ENCODE measurements around the gene CCDC70.
"Not testable (repeated sequence)": the region's sequence is repeated elsewhere in the genome, so short reads cannot be mapped to it uniquely, and the experiment has no call there.

The CCDC70 gene

DNA sequence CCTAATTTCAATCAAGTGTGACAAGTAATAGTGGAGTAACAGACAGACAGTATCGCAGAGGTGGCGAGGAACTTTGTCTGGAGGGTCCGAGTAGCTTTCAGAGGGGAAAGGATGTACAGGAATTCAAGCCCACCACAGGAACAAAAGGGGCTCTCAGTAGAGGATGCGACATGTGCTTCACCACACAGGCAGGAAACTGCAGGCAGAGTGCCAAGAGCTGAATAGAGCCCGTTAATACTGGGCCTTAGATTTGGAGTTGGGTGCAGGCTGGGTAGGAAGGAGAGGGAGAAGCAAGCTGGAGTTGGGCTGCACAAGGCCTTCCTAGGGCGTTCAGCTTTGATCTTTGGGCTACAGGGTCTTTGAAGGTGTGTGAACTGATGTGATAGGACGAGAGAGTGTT is 1.2 kb downstream of the CCDC70 start:
- DNase-seq (ENCODE audit: low read depth) = no peak

DNA sequence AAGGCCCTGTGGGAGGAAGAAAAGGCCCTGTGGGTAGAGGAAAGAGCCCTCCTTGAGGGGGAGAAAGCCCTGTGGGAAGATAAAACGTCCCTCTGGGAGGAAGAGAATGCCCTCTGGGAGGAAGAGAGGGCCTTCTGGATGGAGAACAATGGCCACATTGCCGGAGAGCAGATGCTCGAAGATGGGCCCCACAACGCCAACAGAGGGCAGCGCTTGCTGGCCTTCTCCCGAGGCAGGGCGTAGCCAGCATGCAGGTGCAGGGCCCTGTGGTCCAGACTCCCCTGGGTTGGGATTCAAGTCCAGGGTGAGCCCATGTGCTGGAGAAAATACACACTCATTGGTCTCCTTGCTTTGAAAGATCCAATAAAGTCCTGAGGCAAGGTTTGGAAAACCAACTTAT is 4.1 kb downstream of the CCDC70 start:
- DNase-seq (ENCODE audit: low read depth) = no peak

DNA sequence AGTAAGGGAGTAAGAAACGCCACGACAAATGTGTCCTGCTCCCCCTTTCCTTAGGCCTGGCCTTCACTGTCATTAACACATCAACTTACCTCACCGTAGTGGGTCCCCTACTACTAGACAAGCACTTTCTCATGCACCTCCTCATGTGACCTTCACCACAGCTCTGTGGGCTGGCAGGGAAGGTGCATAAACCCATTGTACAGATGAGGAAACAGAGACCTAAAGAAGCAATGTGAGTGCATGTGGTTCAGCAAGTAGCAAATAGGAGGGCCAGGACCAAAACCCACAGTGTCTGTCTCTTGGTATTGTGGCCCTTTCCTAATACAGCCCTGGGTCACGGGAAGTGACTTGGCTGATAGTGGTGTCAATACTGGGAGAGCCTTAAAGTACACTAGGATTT is 5.3 kb downstream of the CCDC70 start:
- no peak for DNase-seq (ENCODE audit: low read depth)

DNA sequence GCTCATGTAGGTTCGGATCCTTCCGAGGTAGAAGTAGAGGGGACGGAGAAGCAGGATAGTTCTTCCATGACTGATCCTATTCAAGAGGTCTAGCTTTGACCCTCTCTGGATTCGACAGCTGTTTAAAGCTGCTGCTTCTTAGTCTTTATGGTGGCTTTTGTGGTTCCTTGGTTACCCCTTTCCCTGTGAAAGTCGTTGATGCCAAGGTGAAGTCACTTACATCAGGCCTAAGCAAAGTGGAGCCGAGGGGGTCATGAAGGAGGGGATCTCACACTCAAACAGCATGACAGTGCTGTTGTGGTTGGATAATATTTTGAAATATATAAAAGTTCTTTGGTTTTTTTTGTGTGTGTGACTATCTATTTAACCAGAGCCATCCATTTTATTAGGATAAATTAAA is 8.1 kb downstream of the CCDC70 start:
- DNase-seq (ENCODE audit: low read depth) = no peak

DNA sequence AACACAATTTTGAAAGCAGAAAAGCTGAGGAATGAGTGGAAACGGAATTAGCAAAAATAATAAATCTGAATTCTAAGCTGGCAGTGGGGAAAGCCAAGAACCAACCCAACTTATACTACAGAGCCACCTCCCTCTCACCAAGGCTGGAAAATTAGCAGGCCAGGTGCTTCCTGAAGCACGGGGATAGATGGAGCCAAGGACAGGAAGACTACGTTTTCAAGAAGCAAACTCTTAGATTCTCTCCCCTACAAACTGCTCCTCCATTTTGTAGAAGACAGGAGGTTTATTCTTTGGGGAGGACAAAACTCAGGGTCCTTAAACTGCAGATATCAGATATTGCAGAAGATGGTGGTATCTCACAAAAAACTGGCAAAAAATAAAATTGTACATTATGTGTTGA is 8.8 kb downstream of the CCDC70 start:
- no peak for DNase-seq (ENCODE audit: low read depth)

DNA sequence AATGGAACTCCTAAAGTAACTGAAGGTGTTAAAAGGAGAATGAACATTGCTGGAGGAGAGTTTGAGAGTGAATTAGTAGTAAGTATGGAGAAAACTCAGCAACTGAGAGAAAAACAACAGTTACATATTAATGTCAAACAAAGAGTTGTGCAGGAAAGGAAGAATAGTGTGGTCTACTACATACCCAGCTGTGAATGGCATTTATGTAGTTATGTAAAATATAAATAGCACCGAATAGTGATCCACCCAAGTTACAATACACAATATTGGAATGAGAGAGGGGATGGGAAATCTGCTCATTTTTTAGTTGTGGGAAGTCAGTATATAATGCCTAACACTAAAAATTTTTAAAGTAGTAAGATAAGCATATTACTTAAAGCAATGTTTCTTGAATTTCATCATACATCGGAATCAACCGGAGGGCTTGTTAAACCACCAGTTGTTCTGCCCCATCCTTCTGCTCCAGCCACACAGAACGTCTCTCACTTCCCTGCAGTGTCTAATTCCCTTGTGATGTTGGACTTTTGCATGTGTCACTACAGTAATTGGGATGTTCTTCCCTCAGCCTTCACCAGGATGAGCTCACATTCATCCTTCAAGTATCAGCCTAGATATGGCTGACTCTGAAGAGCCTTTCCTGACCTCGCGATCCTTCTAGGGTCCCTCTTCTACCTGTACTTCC is 11.5 kb downstream of the CCDC70 start:
- DNase-seq (ENCODE audit: low read depth) = no peak

DNA sequence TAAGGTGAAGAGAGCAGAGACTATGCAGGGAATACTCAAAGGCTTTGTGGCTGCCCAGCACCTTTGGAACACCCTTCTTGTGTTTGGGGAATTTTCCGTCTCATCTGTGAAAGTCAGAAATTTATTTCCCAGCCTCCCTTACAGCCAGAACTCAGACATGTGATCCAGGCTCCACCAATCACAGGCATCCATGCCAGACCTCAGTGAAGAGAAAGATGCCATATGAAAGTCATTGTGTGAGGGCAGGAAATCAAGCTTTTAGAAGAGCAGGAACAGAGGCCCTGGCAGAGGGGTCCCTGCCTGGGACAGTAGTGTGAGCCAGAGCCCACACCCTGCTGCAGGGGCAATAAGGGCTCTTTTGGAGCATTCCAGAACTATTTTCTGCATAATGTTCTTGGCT is 12.1 kb downstream of the CCDC70 start:
- DNase-seq (ENCODE audit: low read depth) = no peak

DNA sequence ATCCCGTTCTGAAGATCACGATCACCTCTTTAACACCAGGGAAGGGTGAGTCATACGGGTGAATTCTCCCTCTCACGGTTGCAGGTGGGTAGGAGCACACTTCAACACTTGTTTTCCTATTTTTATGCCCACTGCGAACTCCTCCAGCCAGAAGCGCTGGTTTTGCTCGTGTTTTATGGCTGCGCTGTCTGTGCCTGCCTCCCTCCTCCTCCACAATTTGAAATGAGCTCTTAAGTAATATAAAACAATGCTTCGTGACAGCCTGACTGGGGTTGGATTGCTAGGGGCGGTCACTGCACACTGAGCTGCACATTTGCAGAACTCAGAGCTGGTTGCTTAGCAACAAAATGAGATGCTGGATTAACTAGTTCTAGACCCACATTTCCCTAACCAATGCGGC is 12.9 kb downstream of the CCDC70 start:
- DNase-seq (ENCODE audit: low read depth) = no peak

DNA sequence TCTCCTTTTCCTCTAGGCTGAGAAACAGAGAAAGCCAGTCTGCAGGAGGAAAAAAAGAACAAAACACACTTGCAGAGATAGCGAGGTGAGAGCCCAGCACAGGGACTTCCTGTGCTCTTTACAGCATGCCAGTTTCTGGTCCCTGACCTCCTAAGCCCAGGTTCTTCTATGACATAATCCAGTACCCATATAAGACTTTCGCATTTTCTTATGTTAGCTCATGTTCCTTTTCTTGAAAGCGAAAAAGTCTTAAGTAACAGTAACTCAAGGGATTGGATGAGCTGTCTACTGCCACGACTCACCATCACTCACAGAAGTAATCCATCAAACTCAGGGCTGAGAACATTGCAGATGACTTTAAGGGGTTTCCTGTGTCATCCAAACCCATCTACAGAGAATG is 17.4 kb downstream of the CCDC70 start:
- DNase-seq (ENCODE audit: low read depth) = no peak

DNA sequence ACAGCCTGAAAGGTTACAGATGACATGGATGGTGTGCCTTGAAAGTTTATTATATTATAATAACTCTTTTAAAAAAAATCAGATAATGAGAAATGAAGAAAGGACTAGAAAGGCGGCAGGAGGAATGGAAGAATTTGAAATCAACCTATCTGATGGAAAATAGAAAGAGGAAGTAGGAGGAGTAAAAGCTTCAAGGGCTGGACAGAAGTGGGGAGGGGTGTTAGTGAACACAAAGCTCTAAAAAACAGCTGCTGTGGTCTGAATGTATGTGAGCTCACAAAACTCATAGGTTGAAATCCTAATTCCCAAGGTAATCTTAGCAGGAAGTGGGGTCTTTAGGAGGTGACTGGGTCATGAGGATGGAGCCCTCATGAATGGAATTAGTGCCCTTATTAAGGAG is 19.5 kb downstream of the CCDC70 start:
- DNase-seq (ENCODE audit: low read depth) = no peak

DNA sequence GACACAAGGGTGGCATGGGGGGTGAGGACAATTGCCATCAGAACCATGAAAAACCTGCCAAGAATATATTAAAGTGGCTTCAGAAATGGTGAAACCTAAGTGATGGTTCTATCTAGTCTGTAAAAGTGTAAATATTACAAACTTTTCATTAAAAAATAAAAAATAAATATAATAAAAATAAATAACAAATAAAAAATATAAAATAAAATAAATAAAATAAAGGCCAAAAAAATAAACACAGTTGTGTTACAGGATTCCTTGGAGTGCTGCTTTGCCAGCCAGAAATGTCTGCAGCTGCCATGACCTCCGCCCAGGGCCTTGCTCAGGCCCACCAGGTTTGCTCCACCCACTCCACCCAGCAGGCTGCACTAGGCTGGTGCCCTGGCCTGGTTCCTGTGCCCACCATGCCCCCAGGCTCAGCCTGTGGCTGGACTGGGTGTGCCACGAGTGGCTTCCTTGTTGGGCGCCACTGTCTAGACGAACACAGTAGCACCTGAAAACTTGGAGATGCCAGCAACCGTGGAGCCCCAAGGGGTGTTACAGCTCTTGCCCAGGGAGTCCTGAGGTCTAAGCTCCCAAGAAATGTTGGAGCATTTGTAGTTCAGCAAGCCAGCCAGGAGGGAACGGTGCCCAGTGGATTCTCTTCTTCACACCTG is 20.9 kb downstream of the CCDC70 start:
- no peak for DNase-seq (ENCODE audit: low read depth)

DNA sequence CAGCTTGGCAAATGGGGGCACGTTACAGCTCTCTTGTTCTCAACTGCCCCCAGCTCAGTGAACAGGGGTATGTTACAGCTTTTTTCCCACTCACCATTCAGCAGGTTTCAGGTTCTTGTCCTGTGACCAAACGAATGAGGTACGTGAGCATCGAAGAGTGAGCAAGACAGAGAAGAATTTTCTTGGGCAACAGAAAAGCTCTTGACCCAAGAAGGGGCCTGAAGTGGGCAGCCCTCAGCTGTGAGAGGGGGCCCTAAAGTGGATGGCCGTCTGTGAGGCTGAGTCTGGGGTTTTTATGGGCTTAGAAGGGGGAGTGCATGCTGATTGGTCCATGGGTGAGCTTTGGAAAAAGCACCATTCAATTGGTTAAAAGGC is 21.4 kb downstream of the CCDC70 start:
- DNase-seq (ENCODE audit: low read depth) = no peak

DNA sequence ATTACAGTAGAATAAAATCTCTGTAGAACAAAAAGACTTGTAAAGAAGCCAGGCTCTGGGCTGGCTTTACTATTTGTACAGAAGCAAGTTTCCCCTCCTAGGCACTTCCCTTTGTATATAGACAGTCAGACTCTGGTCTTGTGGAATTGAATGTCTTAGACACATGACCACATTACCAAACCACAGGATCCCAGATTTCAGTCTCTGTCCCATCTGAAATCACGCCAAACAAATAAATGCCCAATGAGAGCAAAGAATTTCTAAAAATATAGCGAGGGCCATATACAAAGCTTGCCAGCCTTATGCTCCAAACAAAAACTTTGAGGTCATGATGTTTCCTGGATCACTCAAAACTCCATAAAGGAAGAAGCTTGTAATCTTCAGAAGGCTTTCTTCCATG is 23.9 kb downstream of the CCDC70 start:
- DNase-seq (ENCODE audit: low read depth) = no peak

DNA sequence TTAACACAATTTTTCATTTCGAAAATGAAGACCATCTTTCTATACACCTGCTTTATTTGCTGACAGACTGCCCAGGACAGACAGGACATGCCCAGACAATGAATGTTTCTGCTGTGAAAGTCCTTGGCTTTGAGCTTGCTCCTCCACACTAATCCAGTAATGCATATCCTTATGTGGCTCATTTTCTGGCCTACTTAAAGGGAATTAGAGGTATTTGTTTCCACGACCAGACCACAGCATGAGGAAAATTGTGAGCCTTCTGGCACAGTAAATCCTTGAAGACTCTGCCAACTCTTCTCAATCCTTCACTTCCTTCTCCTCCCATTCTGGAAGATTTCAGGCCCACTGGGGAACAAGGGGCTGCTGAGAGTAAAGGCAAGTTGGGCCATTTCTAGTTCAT is 25.7 kb downstream of the CCDC70 start:
- no peak for DNase-seq (ENCODE audit: low read depth)

DNA sequence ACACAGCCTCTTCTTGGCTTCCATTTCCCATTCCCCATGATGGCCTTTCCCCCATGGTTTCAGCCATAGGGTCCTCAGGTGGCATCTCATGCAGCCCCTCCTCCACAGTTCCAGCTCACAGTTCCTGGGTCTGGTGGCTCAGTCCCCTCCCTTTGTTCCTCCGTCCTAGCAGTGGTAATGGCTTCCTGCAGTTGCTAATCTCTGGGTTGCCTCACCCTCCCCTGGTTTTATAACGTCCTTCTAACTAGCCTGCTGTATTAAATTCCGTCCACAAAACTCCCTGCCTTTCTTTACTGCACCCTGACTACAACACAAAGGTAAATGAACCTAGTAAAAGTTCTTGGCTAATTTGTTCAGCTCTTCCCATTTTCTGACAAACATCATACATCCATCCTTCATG is 30.9 kb downstream of the CCDC70 start:
- no peak for DNase-seq (ENCODE audit: low read depth)

DNA sequence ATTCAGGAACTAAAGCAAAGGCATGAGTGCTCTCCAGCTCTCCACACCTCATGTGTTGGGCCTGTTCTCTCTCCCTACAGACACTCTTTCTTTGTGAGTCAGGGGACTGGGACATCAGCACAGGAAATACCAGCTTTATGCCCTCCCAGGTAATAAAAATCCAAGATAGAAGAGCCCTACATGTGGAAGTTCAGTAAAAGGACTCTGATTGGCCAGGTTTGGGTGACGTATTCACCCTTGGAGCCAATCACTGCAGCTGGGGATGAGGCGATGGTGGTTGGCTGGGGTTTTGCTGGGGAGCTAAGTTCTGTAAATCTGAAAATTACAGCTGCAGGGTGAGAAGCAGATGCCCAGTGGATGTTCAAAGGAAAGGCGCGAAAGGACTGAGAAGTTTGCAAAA is 32.5 kb downstream of the CCDC70 start:
- DNase-seq (ENCODE audit: low read depth) = no peak

DNA sequence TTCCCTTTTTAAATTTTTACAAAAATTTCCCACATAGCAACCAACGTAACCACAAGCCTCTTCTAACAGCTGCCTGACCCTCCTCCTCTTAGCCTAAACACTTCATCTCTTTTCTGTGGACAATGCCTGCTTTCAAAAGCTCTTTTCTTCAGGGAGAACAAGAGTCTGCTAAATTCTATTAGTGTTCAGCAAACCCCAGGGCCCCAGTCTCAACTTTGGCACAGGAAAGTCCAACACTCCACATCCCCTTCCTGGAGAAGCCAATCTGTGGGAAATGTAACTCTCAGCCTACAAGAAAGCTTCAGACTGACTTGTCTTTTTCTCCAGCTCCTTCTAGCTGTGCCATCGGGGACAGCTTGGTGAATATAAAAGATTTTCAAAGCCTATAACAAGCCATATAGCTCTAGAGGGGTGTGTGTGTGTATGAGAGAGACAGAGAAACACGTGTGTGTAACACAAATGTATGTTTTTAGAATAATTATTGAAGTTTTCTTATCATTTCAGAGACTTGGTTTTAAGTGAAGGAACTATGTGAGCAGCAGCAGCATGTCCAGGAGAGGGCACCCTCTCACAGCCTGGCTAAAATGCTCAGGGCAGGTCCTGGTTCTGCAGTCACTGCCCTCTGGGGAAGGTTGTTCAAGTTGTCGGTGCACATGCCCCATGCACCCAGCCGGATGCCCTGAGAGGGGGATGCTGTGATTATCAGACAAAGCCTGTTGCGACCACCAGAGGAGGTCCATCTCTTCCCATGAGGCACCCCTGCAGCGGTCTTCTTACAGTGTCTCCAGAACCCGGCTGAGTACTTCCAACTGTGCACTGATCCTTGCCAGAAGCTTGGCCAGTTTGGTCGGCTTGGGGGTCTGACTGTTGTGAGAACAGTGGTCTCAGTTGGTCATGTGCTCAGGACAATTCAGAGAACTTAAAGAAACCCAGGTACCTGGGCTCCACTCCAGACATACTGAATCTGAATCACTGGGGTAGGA is 34.4 kb downstream of the CCDC70 start:
- DNase-seq (ENCODE audit: low read depth) = no peak

DNA sequence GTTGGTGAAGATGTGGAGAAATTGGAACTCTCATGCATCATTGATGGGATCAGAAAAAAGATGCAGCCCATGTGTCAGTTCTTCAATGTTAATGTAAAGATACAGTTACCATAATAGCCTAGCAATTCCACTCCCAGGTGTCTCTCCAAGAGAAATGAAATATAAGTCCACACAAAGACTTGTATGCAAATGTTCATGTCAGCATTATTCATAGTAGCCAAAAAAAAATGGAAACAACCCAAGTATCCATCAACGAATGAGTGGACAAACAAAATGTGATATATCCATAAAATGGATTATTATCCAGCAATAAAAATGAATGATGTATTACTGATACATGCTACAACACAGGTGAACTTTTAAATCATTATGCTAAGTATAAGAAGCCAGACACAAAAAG is 38.7 kb downstream of the CCDC70 start:
- no peak for DNase-seq (ENCODE audit: low read depth)

DNA sequence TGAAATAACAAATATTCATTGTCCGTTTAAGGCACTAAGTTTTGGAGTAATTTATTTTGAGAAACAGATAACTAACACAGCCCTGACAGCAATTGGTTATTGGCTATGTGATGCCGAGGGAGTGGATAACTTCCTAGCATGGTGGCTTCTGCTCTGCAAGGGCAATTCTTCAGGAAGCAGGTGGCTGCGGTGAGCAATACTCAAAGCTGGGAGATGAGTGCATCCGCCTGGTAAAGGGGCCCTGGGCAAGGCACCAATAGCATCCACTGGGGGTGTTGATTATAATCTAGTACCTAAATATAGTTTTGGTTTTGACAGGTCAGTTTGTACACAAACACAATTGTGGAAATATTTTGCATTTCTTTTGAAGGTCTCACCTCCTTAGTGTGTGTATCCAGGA is 41.0 kb downstream of the CCDC70 start:
- DNase-seq (ENCODE audit: low read depth) = no peak

DNA sequence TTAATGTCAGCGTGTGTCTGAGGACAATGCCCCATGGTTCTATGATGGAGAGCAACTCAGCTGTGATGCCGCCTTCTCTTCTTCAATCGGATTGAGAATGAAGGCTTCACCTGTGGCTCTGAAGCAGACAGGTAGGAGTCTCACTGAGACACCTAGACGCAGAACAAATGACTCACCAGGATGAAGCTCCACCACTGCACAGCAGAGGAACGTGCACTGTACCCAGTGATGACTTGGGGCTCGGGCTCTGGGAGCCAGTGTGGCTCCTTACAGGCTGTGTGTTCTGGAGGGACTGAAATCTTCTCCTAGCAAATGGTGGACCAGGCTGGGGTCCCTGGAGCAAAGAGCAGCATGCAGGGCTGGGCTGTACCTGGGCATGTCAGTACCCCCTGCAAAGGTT is 44.0 kb downstream of the CCDC70 start:
- DNase-seq (ENCODE audit: low read depth) = no peak

DNA sequence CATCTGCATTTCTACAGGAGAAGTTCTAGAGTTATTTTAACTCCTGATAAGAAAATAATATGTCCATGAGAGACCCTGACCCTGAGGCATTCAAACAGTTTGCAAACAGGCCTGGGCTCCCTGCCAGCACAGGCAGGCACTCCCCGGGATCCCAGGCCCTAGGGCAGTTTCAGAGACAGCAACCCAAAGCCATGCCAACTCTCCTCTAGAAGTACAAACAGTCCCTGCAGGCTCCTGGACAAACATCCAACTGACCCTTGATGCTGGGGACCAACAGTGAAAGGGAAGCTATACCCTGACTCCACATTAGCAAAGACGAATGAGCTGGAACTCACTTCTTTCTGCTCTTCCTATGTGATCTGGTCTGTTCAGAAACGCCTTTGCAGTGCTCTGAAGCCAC is 44.8 kb downstream of the CCDC70 start:
- no peak for DNase-seq (ENCODE audit: low read depth)

DNA sequence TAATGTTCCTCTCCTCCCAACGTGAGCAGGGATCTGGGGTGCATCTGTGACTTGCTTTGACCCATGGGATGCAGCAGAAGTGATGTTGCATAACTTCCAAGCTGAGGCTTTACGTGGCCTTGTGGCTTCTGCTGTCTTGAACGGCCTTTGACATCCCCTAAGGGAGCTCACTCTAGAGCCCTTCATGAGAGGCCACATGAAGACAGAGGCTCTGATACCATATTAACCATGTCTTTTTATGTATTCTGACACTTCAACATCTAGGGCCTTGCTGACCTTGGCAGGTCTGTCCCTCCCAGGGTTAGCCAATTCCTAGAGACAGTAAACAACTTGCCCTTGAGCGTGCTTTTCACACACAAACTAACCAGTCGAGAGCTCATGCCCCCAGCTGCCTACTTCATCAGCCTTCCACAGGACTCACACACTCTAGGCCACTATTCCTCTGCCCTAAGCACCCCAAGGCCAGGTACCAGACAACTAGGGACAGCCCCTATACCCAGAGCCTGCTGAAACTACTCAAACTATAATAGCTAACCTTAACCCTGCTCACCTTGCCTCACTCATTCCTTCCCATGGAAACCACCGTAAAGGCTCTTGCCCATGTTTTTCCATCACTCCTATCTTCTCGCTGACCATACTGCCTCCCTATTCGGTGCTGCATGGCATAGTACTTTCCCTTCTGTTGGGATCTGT is 45.4 kb downstream of the CCDC70 start:
- no peak for DNase-seq (ENCODE audit: low read depth)

DNA sequence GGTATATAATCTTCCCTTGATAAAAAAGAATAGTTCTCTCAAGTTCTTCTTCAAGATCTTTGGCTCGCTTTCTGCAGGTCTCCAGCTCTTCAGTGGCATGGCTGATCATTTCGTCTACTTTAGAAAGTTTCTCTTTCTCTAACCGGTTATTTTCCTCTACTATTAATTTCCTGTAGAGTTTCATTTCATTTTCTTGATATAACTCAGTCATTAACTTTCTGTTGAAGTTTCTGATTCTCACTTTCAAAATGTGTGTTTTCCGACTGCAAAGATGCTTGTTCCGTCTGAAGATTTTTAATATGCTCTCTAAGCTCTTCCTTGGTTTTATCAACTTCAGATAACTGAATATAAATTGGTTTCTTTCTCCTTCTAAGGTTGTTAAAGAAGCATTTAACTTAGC is 47.5 kb downstream of the CCDC70 start:
- DNase-seq (ENCODE audit: low read depth) = not testable (repeated sequence)

All from stimulated activated CD8-positive, alpha-beta memory T cell treated with anti-CD3 and anti-CD28 coated beads, Interleukin-12 subunit alpha, Interleukin-12 subunit beta, amount 100 ng/mL, for 4 hours (primary cell).